Memory B cell (primary cell): ENCODE results near the gene SIGLEC1.

Source experiments
- ATAC-seq: fragments of 150-1000 bp; cut with Tn5 transposase; 2 replicates; pipeline ENCODE4 v1.10.0; 2021; ENCODE audit warnings: low read depth, mild to moderate bottlenecking, moderate library complexity
- DNase-seq, 2 donors: peaks; one replicate each; pipeline ENCODE4 v3.0.0; 2022; ENCODE audit warnings: low spot score in 2 of 2
- H3K27ac Mint-ChIP-seq: one replicate; pipeline ENCODE4 v1.8.0; 2022; ENCODE audit warnings: mild to moderate bottlenecking, moderate library complexity, mixed read lengths
- H3K27me3 Mint-ChIP-seq: one replicate; pipeline ENCODE4 v1.8.0; 2022; ENCODE audit warnings: mixed read lengths
- H3K36me3 Mint-ChIP-seq: one replicate; pipeline ENCODE4 v1.8.0; 2022; ENCODE audit warnings: mild to moderate bottlenecking, mixed read lengths
- H3K4me1 Mint-ChIP-seq: one replicate; pipeline ENCODE4 v1.8.0; 2022; ENCODE audit warnings: mixed read lengths
- H3K4me3 Mint-ChIP-seq: one replicate; pipeline ENCODE4 v1.8.0; 2022; ENCODE audit warnings: mild to moderate bottlenecking, moderate library complexity, mixed read lengths
- H3K9me3 Mint-ChIP-seq: one replicate; pipeline ENCODE4 v1.8.0; 2022; ENCODE audit warnings: mixed read lengths

Gene SIGLEC1

DNA sequence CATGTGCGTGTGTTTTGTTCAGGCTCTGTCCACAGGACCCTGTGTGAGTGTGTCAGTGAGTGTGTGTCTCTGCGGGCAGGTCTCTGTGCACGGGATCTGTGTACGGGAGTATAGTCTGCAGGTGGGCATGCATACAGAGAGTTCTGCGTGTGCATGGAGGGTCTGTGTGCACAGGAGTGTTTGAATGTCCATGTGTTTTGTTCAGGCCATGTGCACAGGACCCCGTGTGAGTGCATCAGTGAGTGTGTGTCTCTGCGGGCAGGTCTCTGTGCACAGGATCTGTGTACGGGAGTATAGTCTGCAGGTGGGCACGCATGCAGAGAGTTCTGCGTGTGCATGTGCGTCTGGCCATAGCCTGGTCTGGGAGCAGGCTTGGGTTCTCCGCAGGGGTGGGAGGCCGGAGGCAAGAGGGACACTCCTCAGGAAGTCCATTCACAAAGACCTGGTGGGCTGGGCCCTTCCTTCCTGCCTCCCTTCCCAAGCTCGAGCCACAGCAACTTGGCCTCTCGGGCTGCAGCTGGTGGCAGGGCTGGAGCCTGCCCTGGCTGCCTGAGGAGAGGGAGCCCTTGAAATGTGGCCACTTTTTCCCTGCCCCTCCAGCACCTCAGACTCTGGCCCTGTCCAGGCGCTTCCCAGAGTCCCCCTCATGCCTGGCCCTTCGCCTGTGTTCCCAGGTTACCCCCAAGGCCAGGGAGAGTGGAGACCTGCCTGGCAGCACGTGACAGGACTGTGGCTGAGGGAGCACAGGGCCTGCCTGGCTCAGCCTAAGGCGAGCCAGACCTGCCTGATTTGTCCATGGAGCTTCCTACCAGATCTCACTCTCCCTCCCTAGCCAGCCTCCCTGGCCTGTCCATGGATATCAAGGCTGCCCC is 26.9 kb upstream of the SIGLEC1 start:
- DNase-seq, result no peak
- no peaks in the 10 kb centered on the region for H3K9me3 Mint-ChIP-seq

GRCh38 chr20:3738111-3739053 is 26.0 kb upstream of the SIGLEC1 start:
- Mint-ChIP-seq H3K4me1 (no peaks in the 10 kb centered on the region), H3K27ac (no peak overlapping the region)
- DNase-seq, result no peak

More for the DNA sequence above, 26.9 kb upstream of the SIGLEC1 start:
- Mint-ChIP-seq H3K36me3 (no peaks in the 10 kb centered on the region), H3K4me3 (no peak overlapping the region), H3K4me1 (no peaks in the 10 kb centered on the region), H3K27me3 (peaks cover 17% of the 10 kb centered on the region), H3K27ac (no peak overlapping the region)
- ATAC-seq, result no peak

DNA sequence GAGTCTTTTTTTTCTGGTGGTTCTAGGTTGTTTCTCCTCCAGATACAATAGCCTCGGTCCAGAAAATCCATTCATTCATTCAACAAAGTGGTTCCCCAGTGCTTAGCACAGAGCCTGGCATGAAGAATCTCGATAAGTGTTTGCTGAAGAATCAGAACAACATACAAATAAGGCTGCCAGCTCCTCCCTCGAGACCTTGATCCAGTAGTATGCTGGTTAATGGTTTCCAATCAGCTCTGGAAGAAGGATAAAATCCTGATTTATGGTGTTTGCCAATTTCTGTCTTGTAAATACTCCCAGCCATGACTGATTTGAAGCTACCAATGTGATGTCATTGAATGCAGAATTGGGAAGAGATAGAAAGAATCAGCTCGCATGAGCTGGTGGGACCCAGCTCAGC is 23.4 kb upstream of the SIGLEC1 start:
- no peaks in the 10 kb centered on the region for H3K9me3 Mint-ChIP-seq
- no peak overlapping the region for H3K27ac Mint-ChIP-seq
- H3K4me1 Mint-ChIP-seq, result peaks cover 2% of the 10 kb centered on the region
- ATAC-seq, result no peak
- peaks cover 23% of the 10 kb centered on the region for H3K27me3 Mint-ChIP-seq
- H3K4me3 Mint-ChIP-seq, result no peak overlapping the region
- H3K36me3 Mint-ChIP-seq, result no peaks in the 10 kb centered on the region
- DNase-seq, result no peak

More at GRCh38 chr20:3738111-3739053, 26.0 kb upstream of the SIGLEC1 start:
- Mint-ChIP-seq H3K9me3 (no peaks in the 10 kb centered on the region), H3K36me3 (no peaks in the 10 kb centered on the region), H3K27me3 (peaks cover 16% of the 10 kb centered on the region), H3K4me3 (no peak overlapping the region)
- no peak for ATAC-seq

GRCh38 chr20:3734111-3734843 is 21.9 kb upstream of the SIGLEC1 start:
- Mint-ChIP-seq H3K4me1 (peaks cover 5% of the 10 kb centered on the region), H3K27ac (no peak overlapping the region), H3K9me3 (no peaks in the 10 kb centered on the region), H3K36me3 (no peaks in the 10 kb centered on the region), H3K4me3 (no peak overlapping the region), H3K27me3 (peaks cover 25% of the 10 kb centered on the region)
- no peak for DNase-seq
- ATAC-seq, result no peak

DNA sequence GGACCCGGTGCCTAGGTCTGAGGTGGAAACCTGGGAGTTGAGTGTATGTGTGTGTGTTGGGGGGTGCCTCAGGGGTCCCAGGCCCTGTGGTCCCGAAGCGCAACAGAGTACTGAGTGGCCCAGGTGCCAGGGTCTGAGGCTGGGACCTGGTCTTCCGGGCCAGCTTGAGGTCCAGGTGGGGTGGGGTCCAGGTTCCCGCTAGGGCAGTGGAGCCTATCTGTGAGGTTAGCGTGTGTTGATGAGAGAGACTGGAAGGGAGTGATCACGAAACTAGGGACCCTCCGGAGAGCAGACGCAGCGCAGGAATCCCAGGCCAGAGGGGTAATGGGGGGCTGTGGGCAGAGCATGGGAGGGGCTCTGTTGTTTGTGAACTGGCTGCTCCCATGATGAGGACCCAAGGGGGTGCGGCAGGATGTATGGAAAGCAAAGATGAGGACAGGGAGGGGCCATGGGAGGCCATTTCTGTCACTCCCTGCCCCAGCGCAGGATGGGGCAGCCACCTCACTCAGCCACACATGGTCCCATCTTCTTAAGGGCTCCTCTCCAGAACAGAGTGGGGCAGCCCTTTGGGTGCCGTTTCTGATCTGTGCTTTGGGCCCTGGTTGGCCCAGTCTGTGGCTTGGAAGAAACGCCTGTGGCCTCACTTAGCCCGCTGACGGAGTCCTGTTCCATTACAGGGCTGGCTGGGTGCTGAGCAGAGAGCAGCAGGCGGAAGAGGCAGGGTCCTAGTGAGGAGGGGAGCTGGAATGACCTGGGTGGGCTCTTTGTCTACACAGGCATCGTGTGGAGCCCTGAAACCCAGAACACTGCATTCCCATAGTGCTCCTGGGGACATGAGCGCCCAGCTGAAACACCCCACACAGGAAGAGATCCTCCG is 21.0 kb upstream of the SIGLEC1 start:
- Mint-ChIP-seq H3K27ac (no peak overlapping the region), H3K9me3 (no peaks in the 10 kb centered on the region), H3K36me3 (no peaks in the 10 kb centered on the region), H3K4me1 (peaks cover 5% of the 10 kb centered on the region), H3K4me3 (no peak overlapping the region), H3K27me3 (peaks cover 26% of the 10 kb centered on the region)
- ATAC-seq (no peak), DNase-seq (no peak)

- Mint-ChIP-seq H3K4me3 (no peak within 1 kb of the TSS), H3K27ac (no peak within 1 kb of the TSS), H3K27me3 (peaks cover 29% of the 10 kb centered on the region), H3K9me3 (no peaks in the 10 kb centered on the region), H3K36me3 (no peaks in the 10 kb centered on the region), H3K4me1 (peaks cover 5% of the 10 kb centered on the region)
- DNase-seq, result no peak
- ATAC-seq, result no peak
Observed at GRCh38 chr20:3732327-3733118, 20.1 kb upstream of the SIGLEC1 start, which contains the start of gene HSPA12B. Gene HSPA12B, plus strand, starts transcription at chr20:3732685. Its CDS starts 5,990 bp downstream, at chr20:3738675.

DNA sequence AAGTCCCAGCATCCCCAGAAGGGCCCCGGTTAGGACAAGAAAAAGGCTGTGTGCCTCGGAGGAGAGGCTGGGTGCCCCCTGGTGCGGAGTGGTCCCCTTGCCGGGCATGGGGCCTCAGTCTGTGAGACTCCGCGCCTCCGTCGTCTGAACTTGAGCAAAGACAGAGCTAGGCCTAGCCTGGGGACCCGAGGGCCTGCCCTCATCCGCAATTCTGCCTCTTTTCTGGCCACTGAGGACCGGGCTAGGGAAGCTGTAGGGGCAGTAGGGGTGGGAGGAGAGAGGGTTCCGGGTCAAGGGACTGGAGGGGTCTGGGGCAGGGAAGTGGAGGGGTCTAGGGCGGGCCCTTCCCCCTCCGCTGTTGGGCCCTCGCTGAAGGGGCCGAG is 19.5 kb upstream of the SIGLEC1 start:
- DNase-seq, result no peak
- Mint-ChIP-seq H3K36me3 (no peaks in the 10 kb centered on the region), H3K9me3 (no peaks in the 10 kb centered on the region), H3K27me3 (peaks cover 31% of the 10 kb centered on the region), H3K27ac (no peak overlapping the region), H3K4me1 (peaks cover 5% of the 10 kb centered on the region), H3K4me3 (no peak overlapping the region)
- no peak for ATAC-seq

- H3K9me3 Mint-ChIP-seq, result no peaks in the 10 kb centered on the region
- H3K36me3 Mint-ChIP-seq, result no peaks in the 10 kb centered on the region
- no peak overlapping the region for H3K4me3 Mint-ChIP-seq
- DNase-seq (no peak), ATAC-seq (no peak)
- no peak overlapping the region for H3K27ac Mint-ChIP-seq
- H3K27me3 Mint-ChIP-seq, result peaks cover 28% of the 10 kb centered on the region
- peaks cover 5% of the 10 kb centered on the region for H3K4me1 Mint-ChIP-seq
Observed at GRCh38 chr20:3730803-3731672, 18.6 kb upstream of the SIGLEC1 start.

- Mint-ChIP-seq H3K4me3 (no peak overlapping the region), H3K9me3 (no peaks in the 10 kb centered on the region), H3K27me3 (peaks cover 29% of the 10 kb centered on the region), H3K27ac (no peak overlapping the region), H3K4me1 (peaks cover 5% of the 10 kb centered on the region), H3K36me3 (no peaks in the 10 kb centered on the region)
- ATAC-seq (no peak), DNase-seq (no peak)
Observed at GRCh38 chr20:3729811-3730540, 17.6 kb upstream of the SIGLEC1 start.

- DNase-seq, result no peak
- Mint-ChIP-seq H3K4me1 (peaks cover 5% of the 10 kb centered on the region), H3K9me3 (no peaks in the 10 kb centered on the region), H3K36me3 (no peaks in the 10 kb centered on the region), H3K27me3 (peaks cover 29% of the 10 kb centered on the region), H3K4me3 (no peak overlapping the region), H3K27ac (no peak overlapping the region)
- ATAC-seq, result no peak
Observed at GRCh38 chr20:3729378-3729777, 17.0 kb upstream of the SIGLEC1 start.

DNA sequence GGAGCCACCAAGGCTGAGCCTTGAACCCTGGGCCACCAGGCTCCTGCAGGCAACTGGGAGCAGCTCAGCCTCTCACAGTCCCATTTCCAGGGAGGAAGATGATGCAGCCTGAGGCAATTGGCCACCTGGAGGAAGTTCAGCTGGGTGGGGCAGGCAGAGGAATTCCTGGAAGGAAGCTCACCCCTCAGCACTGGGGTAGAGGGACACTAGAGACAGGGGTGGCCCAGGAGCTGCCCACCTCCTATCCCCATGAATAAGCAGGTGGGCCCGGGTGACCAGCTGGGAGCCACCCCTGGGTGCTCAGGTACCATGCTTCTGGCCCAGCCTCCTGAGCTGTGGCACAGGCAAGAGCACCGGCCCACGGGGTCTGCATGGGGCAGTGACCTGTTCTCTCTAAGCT is 16.5 kb upstream of the SIGLEC1 start:
- Mint-ChIP-seq H3K4me1 (peaks cover 5% of the 10 kb centered on the region), H3K27me3 (peaks cover 31% of the 10 kb centered on the region), H3K9me3 (peaks cover 2% of the 10 kb centered on the region), H3K27ac (no peak overlapping the region), H3K36me3 (no peaks in the 10 kb centered on the region), H3K4me3 (no peak overlapping the region)
- DNase-seq (no peak), ATAC-seq (no peak)
